GM12872 (cell line): ENCODE results near the gene TNFRSF1A.

Experiments
- TF ChIP-seq, protein P1 (sequence below): IDR thresholded peaks from 3 replicates; pipeline ENCODE4 v1.5.1; 2011; ENCODE audit warnings: low read depth, mild to moderate bottlenecking, low read length, moderate library complexity; ENCODE audit not compliant: insufficient read depth

Gene TNFRSF1A

DNA sequence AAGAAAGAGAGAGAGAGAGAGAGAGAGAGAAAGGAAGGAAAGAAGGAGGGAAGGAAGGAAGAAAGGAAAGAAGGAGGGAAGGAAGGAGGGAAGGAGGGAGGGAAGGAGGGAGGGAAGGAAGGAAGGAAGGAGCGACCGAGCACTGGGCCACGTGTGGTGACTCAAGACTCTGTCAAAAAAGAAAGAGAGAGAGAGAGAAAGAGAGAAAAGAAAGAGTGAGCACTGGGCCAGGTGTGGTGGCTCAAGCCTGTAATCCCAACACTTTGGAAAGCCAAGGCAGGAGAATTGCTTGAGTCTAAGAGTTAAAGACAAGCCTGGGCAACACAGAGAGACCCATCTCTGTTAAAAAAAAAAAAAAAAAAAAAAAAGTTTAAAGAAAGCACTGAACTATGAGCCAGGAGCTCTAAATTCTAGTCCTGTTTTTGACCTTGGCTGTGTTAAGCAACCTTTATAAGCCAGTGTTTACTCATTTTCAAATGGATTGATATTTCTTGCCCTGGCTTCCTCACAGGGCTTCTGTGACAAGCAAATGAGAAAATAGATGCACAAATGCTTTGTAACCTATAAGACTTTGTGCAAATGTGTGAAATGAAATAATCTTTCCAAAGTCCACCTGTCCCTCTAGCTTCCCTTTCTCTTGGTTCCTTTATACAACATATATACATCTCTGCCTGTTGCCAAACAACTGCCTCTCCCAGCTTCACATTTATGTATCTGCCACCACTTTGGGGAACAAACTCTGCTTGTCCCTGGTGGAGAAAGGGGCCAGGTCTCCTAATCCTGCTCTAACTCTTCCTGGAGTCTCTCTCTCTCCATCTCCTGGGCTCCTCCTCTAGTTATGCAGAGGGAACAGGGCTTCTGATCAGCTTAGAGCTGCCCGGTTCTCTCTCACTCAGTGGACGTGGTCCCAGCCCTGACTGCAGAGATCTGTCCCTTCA is 47.5 kb downstream of the TNFRSF1A start:
- TF ChIP-seq, protein P1, sequence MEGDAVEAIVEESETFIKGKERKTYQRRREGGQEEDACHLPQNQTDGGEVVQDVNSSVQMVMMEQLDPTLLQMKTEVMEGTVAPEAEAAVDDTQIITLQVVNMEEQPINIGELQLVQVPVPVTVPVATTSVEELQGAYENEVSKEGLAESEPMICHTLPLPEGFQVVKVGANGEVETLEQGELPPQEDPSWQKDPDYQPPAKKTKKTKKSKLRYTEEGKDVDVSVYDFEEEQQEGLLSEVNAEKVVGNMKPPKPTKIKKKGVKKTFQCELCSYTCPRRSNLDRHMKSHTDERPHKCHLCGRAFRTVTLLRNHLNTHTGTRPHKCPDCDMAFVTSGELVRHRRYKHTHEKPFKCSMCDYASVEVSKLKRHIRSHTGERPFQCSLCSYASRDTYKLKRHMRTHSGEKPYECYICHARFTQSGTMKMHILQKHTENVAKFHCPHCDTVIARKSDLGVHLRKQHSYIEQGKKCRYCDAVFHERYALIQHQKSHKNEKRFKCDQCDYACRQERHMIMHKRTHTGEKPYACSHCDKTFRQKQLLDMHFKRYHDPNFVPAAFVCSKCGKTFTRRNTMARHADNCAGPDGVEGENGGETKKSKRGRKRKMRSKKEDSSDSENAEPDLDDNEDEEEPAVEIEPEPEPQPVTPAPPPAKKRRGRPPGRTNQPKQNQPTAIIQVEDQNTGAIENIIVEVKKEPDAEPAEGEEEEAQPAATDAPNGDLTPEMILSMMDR: no peak

DNA sequence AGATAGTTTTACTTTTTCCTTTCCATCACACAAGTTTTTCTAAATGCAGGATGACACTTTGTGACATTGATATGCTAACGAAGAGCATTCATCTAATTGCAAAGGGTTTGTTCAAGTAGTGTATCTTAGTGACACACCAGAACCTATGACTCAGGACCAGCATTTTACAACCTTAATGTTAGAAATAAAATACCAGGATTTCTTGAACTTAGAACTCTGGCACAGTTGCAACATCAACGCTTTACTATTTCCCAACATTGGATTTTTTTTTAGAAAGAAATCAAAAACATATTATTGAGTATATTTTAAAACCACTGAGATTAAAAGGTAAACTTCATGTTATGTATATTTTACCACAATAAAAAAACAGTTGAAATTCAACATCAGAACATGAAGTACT is 49.3 kb downstream of the TNFRSF1A start:
- TF ChIP-seq, protein P1: no peak

DNA sequence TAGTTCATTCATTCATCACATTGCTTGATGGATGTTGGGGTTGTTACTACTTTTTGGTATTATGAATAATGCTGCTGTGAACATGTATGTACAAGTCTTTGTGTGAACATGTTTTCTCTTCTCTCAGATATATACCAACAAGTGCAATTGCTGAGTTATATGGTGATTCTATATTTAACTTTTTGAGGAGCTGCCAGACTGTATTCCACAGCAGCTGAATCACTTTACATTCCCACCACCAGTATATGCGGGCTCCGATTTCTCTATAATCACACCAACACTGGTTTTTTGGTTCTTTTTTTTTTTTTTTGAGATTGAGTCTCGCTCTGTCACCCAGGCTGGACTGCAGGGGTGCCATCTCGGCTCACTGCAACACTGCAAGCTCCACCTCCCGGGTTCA is 53.6 kb downstream of the TNFRSF1A start:
- TF ChIP-seq, protein P1: no peak

DNA sequence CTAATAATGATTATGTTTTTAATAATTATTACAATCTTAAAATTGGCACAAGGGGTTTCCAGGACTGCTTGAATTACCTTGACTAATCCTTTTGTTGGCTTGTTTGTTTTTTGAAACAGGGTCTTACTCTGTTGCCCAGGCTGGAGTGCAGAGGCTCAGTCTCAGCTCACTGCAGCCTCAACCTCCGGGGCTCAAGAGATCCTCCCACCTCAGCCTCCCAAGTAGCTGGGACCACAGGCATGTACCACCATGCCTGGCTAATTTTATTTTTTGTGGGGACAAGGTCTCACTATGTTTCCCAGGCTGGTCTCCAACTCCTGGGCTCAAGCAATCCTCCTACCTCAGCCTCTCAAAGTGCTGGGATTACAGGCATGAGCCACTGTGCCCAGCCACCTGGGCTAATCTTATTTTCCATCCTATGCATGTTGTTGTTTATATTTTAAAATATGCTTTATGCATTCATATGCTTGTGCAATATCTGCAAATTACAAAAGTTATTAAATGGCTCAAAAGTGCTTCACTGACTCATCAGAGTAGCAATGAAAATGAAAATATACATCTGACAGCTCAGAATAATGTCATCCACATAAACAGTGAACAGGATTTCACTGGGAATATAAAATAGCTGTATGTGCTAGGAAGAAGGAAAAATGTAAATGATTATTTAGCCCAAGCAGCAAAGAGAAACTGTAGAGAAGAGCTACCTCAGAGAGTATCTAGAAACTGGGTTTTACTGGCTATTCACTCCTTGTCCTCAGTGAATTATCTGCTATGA is 56.2 kb downstream of the TNFRSF1A start:
- TF ChIP-seq, protein P1: no peak

DNA sequence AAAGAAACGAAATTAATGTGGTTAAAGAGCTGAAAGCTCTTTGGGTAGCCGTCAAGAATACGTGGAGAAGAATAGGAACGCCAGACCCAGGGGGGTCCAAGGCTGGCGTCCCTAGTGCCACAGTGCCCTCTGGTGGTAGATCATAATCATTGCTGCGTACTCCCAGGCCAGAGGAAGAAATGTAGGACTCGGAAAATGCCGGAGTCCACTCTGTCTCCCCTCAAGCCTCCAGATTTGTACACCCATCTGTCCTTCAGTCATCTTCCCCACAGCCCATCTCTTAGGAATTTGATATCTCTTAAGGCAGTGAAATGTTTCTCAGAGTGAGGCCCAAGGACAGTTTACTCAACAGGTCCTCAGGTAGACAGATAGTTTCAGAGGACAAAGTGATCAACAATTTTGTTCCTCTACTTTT is 56.8 kb downstream of the TNFRSF1A start:
- TF ChIP-seq, protein P1: peak; percentile 91

DNA sequence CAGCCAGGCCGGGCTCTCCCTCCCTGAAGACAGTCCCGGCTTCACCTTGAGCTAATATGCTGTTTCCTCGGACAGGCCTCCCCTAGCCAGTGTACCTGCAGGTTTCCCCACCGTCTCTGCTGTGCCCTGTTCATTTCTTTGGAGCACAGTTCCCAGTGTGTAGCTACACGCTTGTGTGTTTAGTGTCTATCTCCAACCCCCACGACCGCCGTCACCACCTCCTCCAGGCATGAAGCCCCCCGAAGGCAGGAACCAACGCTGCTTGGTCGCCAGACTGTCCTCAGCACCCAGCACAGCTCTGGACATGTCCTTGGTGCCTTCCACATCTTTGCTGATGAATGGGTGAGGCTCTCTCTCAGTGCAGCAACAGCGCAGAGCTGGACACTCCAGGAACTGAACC is 57.6 kb downstream of the TNFRSF1A start:
- TF ChIP-seq, protein P1: no peak

DNA sequence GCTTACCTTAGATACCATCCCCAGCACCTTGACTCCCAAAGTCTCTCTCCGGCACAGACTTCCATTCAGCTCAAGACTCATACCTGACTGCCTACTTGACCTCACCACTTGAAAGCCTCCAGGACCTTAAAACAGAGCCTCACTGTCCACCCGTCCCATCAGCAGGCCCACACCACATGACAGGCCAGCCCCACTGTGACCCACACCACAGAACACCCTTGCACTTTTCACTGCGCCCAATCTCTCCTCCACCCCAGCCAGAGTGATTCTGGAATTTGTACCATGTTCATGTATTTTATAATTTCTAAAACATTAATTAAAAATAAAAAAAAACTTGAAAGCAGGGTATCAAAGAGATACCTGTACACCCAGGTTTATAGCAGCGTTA is 59.4 kb downstream of the TNFRSF1A start:
- TF ChIP-seq, protein P1: no peak
